Mesothelial cell of epicardium (in vitro differentiated cells): ENCODE data around the gene SLC36A3. TPM values are rescaled to one million over a fixed set of nuclear protein-coding genes. Genes with fewer than 3 reads are reported as not detected.
"Not testable (repeated sequence)": the region's sequence is repeated elsewhere in the genome, so short reads cannot be mapped to it uniquely, and the experiment has no call there.

Experiments
- DNase-seq, 2 experiments: peaks; one replicate each; pipeline ENCODE4 v3.0.0; 2021; ENCODE audit warnings: low spot score in 2 of 2; ENCODE audit not compliant: unreplicated experiment in 2 of 2
- H3K27ac Mint-ChIP-seq: 2 replicates; pipeline ENCODE4 v1.8.0; 2021; ENCODE audit warnings: mixed read lengths
- H3K27me3 Mint-ChIP-seq: 2 replicates; pipeline ENCODE4 v1.8.0; 2021; ENCODE audit warnings: low read depth, mixed read lengths
- H3K36me3 Mint-ChIP-seq: 2 replicates; pipeline ENCODE4 v1.8.0; 2021; ENCODE audit warnings: mixed read lengths
- H3K4me1 Mint-ChIP-seq: 2 replicates; pipeline ENCODE4 v1.8.0; 2021; ENCODE audit warnings: mixed read lengths
- H3K4me3 Mint-ChIP-seq: 2 replicates; pipeline ENCODE4 v1.8.0; 2021; ENCODE audit warnings: mild to moderate bottlenecking, moderate library complexity, mixed read lengths
- H3K9me3 Mint-ChIP-seq: 2 replicates; pipeline ENCODE4 v1.8.0; 2021; ENCODE audit warnings: mixed read lengths
- total RNA-seq: library from RNA; stranded (reverse); gene quantifications from 3 replicates; pipeline ENCODE4 v1.2.1, GENCODE V29; 2021
- TF ChIP-seq, protein P1 (sequence below): fragments of 200-600 bp; sonication (generic); IDR thresholded peaks from one replicate; pipeline ENCODE4 v1.5.0; 2021; ENCODE audit warnings: antibody characterized with exemption; ENCODE audit not compliant: unreplicated experiment

Gene SLC36A3
- total RNA-seq, 1 donor from 2014 or later = not detected

DNA sequence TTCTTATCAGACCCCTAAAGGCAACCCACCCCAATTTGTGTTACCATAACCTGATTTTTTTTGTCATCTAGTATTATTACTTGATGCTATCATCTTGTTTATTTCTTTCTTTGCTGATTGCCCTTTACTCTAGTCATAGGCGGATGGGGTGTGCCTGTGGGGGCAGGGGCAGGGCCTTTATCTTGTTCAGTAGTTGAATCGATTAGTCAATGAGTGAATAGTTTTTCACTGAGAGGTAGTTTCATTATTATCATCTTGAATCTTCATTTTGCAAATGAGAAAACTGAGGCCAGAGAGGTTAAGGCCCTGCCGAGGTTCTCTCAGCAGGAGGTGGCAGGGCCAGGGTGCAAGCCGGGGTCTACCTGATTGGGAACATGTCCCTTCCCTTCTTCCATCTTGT, 60.0 kb downstream of the SLC36A3 start:
- H3K36me3 Mint-ChIP-seq = no peaks in the 10 kb centered on the region
- DNase-seq = no peak
- H3K27ac Mint-ChIP-seq = no peak overlapping the region
- TF ChIP-seq, protein P1, sequence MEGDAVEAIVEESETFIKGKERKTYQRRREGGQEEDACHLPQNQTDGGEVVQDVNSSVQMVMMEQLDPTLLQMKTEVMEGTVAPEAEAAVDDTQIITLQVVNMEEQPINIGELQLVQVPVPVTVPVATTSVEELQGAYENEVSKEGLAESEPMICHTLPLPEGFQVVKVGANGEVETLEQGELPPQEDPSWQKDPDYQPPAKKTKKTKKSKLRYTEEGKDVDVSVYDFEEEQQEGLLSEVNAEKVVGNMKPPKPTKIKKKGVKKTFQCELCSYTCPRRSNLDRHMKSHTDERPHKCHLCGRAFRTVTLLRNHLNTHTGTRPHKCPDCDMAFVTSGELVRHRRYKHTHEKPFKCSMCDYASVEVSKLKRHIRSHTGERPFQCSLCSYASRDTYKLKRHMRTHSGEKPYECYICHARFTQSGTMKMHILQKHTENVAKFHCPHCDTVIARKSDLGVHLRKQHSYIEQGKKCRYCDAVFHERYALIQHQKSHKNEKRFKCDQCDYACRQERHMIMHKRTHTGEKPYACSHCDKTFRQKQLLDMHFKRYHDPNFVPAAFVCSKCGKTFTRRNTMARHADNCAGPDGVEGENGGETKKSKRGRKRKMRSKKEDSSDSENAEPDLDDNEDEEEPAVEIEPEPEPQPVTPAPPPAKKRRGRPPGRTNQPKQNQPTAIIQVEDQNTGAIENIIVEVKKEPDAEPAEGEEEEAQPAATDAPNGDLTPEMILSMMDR = no peak
- H3K9me3 Mint-ChIP-seq = peaks cover 3% of the 10 kb centered on the region
- no peak overlapping the region for H3K4me3 Mint-ChIP-seq
- H3K4me1 Mint-ChIP-seq = peaks cover 10% of the 10 kb centered on the region
- no peaks in the 10 kb centered on the region for H3K27me3 Mint-ChIP-seq

DNA sequence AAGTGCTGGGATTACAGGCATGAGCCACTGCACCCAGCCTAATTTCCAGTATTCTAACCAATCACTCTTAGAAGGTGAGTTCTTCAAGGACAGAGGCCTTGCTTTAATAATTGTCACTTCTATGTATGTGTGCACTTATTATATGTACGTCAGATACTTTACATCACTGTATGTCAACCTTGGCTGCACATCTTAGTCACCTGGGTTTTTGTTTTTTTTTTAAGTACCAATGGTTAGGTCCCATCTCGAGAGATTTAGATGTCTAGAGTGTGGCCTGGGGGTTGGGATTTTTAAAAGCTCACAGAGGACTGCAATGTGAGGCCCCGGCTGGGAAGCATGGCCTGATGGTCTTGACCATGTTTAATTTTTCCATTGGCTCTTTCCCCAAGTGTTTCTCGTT, 60.4 kb downstream of the SLC36A3 start:
- no peak overlapping the region for H3K27ac Mint-ChIP-seq
- H3K27me3 Mint-ChIP-seq = no peaks in the 10 kb centered on the region
- TF ChIP-seq, protein P1 = no peak
- no peaks in the 10 kb centered on the region for H3K36me3 Mint-ChIP-seq
- no peak overlapping the region for H3K4me3 Mint-ChIP-seq
- H3K9me3 Mint-ChIP-seq = peaks cover 3% of the 10 kb centered on the region
- H3K4me1 Mint-ChIP-seq = peaks cover 8% of the 10 kb centered on the region
- no peak for DNase-seq

DNA sequence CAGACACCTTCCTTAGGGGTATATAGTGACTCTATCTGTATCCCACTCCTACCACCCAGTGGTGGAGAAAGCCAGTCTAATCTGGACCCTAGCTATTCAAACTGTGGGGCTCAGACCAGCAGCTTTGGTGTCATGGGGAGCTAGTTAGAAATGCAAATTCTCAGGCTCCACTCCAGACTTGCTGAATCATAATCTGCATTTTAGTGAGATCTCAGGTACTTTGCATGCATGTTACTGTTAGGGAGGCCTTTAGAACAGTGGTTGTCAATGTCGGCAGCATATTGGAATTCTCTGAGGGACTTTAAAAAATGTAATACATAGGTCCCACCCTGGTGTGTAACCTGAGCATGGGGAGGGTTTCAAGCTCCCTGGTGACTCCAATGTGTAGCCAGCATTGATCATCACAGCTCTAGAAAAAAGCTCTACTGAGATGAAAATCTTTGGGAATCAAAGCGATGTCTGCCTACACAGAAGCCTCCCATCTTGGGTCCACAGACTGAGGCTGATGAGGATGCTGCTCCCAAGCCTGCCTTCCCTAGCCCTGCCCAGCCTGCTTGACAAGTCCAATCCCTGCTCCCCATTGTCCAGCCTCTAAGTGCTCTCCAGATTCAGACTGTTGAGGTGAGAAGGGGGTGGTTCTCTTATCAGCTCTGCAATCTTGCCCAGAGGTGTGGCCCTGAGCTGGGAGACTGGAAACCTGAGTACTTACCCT, 62.5 kb downstream of the SLC36A3 start:
- no peaks in the 10 kb centered on the region for H3K27me3 Mint-ChIP-seq
- TF ChIP-seq, protein P1 = no peak
- H3K4me3 Mint-ChIP-seq = no peak overlapping the region
- H3K36me3 Mint-ChIP-seq = no peaks in the 10 kb centered on the region
- H3K27ac Mint-ChIP-seq = no peak overlapping the region
- peaks cover 3% of the 10 kb centered on the region for H3K9me3 Mint-ChIP-seq
- peaks cover 10% of the 10 kb centered on the region for H3K4me1 Mint-ChIP-seq
- DNase-seq = no peak

DNA sequence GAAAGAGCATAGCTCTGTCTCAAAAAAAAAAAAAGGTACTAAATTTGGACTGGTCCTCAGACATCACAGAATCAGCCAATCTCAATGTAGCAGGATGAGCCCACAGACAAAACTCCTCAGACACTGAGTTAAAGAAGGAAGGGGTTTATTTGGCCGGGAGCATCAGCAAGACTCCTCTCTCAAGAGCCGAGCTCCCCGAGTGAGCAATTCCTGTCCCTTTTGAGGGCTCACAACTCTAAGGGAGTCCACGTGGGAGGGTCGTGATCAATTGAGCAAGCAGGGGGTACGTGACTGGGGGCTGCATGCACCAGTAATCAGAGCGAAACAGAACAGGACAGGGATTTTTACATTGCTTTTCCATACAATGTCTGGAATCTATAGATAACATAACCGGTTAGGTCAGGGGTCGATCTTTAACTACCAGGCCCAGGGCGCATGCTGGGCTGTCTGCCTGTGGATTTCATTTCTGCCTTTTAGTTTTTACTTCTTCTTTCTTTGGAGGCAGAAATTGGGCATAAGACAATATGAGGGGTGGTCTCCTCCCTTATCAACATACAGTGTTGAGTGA, 63.2 kb downstream of the SLC36A3 start:
- DNase-seq, H3K36me3 Mint-ChIP-seq, H3K9me3 Mint-ChIP-seq: not testable (repeated sequence)

GRCh38 chr5:151239237-151239861, 64.2 kb downstream of the SLC36A3 start:
- H3K27me3 Mint-ChIP-seq = no peaks in the 10 kb centered on the region
- peaks cover 3% of the 10 kb centered on the region for H3K9me3 Mint-ChIP-seq
- TF ChIP-seq, protein P1 = peak; percentile 61
- DNase-seq = peak; percentile 33 to 59
- H3K4me1 Mint-ChIP-seq = peaks cover 14% of the 10 kb centered on the region
- H3K36me3 Mint-ChIP-seq = no peaks in the 10 kb centered on the region
- no peak overlapping the region for H3K27ac Mint-ChIP-seq
- H3K4me3 Mint-ChIP-seq = no peak overlapping the region

More for the DNA sequence above, 63.2 kb downstream of the SLC36A3 start:
- not testable (repeated sequence) for H3K27ac Mint-ChIP-seq, H3K4me3 Mint-ChIP-seq, H3K27me3 Mint-ChIP-seq
- peaks cover 10% of the 10 kb centered on the region for H3K4me1 Mint-ChIP-seq

- Mint-ChIP-seq H3K4me1 (peaks cover 17% of the 10 kb centered on the region), H3K36me3 (no peaks in the 10 kb centered on the region), H3K27ac (no peak overlapping the region), H3K9me3 (peaks cover 3% of the 10 kb centered on the region), H3K4me3 (no peak overlapping the region), H3K27me3 (no peaks in the 10 kb centered on the region)
- DNase-seq = no peak
- TF ChIP-seq, protein P1 = no peak
Measured at GRCh38 chr5:151238303-151238741, 65.2 kb downstream of the SLC36A3 start.
